IgD-negative memory B cell (primary cell): ENCODE measurements around the gene MAP3K14. TPM values are rescaled to one million over a fixed set of nuclear protein-coding genes. Genes with fewer than 3 reads are reported as not detected.
A peak's percentile ranks its signal among the peaks of the same experiment; 100 is the strongest.

Experiments used
- H3K27ac Mint-ChIP-seq, 3 donors: one replicate each; pipeline ENCODE4 v1.8.0; 2020 to 2022; ENCODE audit warnings: mild to moderate bottlenecking in 3 of 3, mixed read lengths in 3 of 3, moderate library complexity in 1 of 3
- H3K27me3 Mint-ChIP-seq: one replicate; pipeline ENCODE4 v1.8.0; 2021; ENCODE audit warnings: mixed read lengths
- H3K36me3 Mint-ChIP-seq: one replicate; pipeline ENCODE4 v1.8.0; 2020; ENCODE audit warnings: mild to moderate bottlenecking, mixed read lengths
- H3K4me1 Mint-ChIP-seq, 3 donors: one replicate each; pipeline ENCODE4 v1.8.0; 2020 to 2022; ENCODE audit warnings: mixed read lengths in 3 of 3, mild to moderate bottlenecking in 1 of 3
- H3K4me3 Mint-ChIP-seq, 4 donors: one replicate each; pipeline ENCODE4 v1.8.0; 2020 to 2022; ENCODE audit warnings: mild to moderate bottlenecking in 4 of 4, mixed read lengths in 4 of 4, moderate library complexity in 3 of 4
- H3K9me3 Mint-ChIP-seq, 3 donors: one replicate each; pipeline ENCODE4 v1.8.0; 2020 to 2021; ENCODE audit warnings: mixed read lengths in 3 of 3, mild to moderate bottlenecking in 1 of 3
- polyA plus RNA-seq: library from polyadenylated mRNA; unstranded; fragments of 300-500 nt; fragmentation: Illumina TruSeq; gene quantifications from one replicate; pipeline ENCODE4 v1.2.3, GENCODE V29; 2021

The MAP3K14 gene
- polyA plus RNA-seq, 1 donor from 2014 or later, result 31.5 TPM

DNA sequence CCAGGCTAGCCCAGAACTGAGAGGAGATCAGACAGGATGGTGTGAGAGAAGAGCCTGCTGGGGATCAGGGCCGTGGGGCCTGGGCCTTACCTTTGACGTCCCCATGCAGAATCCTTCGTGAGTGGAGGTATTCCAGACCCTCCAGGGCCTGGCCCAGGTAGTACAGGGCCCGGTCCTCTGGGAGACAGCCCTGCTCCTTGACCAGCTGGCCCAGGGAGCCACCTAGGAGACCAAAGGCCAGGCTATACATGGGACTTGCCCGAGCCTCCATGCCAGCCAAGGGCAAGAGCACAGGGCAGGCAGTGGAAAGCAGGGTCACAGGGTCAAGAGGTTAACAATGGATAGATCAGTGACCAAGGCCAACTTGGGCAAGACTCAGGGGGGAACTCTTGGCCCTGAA is 42.8 kb downstream of the MAP3K14 start:
- peaks cover 3 to 9% (median 6%) of the 10 kb centered on the region in 3 donors for H3K4me1 Mint-ChIP-seq
- no peaks in the 10 kb centered on the region for H3K27me3 Mint-ChIP-seq
- H3K9me3 Mint-ChIP-seq, result no peaks in the 10 kb centered on the region
- no peak overlapping the region for H3K4me3 Mint-ChIP-seq
- no peak overlapping the region for H3K27ac Mint-ChIP-seq
- peaks cover 4% of the 10 kb centered on the region for H3K36me3 Mint-ChIP-seq

DNA sequence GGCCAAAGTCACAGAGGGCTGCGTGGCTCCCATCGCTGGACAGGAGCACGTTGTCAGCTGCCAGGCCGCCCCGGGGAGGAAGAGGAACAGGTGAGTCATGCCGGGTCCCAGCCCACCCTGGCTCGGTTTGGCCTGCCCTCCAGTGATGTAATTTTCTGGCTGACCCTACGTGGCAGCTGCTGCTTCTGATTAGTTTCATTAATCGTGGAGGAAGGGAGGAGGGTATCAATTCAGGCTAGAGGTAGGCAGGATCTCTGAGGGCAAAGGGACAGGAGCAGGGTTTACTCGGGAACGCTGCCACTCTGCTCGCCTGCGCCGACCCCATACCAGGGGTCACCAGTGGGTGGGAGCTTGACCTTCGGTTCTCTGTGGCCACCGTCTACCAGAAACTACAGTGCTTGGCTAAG is 43.3 kb downstream of the MAP3K14 start:
- Mint-ChIP-seq H3K36me3 (peaks cover 4% of the 10 kb centered on the region), H3K4me3 (no peak overlapping the region), H3K9me3 (no peaks in the 10 kb centered on the region), H3K4me1 (peaks cover 3 to 9% (median 6%) of the 10 kb centered on the region in 3 donors), H3K27ac (no peak overlapping the region), H3K27me3 (no peaks in the 10 kb centered on the region)

DNA sequence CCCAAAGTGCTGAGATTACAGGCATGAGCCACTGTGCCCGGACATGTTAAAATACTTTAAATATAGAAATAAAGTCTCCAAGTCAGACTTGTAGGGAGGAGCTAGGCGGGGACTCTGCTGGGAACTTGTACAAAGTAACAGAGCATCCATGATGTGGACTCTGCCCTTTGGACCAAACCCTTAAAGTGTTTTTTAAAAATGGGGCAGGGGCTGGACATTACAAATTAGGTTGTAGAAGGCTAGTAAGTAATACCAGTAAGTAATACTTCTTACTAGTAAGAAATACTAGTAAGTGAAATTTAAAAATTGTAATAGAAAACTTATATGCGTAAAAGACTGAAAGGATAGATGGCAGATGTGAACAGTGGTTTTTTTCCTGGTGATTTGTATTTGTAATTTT is 45.2 kb downstream of the MAP3K14 start:
- H3K4me3 Mint-ChIP-seq, result no peak overlapping the region
- peaks cover 4% of the 10 kb centered on the region for H3K36me3 Mint-ChIP-seq
- H3K27me3 Mint-ChIP-seq, result no peaks in the 10 kb centered on the region
- H3K9me3 Mint-ChIP-seq, result no peaks in the 10 kb centered on the region
- H3K27ac Mint-ChIP-seq, result no peak overlapping the region
- H3K4me1 Mint-ChIP-seq, result no peaks in the 10 kb centered on the region

DNA sequence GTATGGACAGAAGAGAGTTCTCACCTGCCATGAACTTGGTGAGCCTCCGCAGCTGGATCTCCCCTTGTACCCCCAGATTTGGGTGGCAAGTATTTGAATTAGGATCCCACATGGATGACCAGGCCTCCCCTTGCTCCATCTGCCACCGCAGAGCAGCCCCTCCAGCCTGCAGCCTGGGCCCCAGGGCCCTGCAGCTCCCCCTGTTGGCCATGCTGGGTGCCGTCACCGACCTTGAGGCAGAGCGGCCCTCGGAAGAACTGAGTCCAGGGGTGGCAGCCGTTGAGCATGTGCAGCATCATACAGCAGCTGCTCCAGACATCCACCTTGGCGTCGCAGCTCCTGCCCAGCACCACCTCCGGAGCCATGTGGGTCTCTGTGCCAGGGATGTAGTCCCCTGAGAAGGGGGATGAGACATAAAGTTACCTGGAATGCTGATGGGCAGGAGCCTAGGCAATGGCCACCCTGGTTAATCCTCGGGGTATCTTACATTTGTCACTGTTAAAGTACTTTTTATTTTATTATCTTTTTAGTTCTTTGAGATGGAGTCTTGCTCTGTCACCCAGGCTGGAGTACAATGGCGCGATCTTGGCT is 45.9 kb downstream of the MAP3K14 start:
- no peaks in the 10 kb centered on the region for H3K27me3 Mint-ChIP-seq
- H3K4me1 Mint-ChIP-seq, result no peaks in the 10 kb centered on the region
- H3K36me3 Mint-ChIP-seq, result peaks cover 4% of the 10 kb centered on the region
- H3K27ac Mint-ChIP-seq, result no peak overlapping the region
- H3K9me3 Mint-ChIP-seq, result no peaks in the 10 kb centered on the region
- H3K4me3 Mint-ChIP-seq, result peak overlapping the region in 1 of 4 donors; percentile 12

DNA sequence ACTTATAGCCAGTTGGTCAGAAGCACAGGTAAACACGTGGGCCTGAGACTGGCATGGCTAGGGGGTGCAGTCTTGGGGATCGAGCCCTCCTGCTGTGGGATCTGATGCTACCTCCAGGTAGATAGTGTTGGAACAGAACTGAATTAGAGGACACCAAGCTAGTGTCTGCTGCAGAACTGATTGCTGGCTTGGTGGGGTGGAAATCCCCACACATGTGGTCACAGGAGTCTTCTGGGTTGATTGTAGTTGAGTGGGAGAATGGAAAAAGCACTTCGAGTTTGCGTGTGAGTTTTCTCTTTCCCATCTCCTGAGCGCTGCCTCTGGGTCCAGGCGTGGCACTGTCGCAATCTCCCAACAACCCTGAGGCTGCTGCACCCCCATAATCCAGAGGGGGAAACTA is 46.9 kb downstream of the MAP3K14 start:
- Mint-ChIP-seq H3K27me3 (no peaks in the 10 kb centered on the region), H3K4me1 (no peaks in the 10 kb centered on the region), H3K9me3 (no peaks in the 10 kb centered on the region), H3K36me3 (peaks cover 3% of the 10 kb centered on the region), H3K4me3 (no peak overlapping the region), H3K27ac (peak overlapping the region in 1 of 3 donors; percentile 28)

DNA sequence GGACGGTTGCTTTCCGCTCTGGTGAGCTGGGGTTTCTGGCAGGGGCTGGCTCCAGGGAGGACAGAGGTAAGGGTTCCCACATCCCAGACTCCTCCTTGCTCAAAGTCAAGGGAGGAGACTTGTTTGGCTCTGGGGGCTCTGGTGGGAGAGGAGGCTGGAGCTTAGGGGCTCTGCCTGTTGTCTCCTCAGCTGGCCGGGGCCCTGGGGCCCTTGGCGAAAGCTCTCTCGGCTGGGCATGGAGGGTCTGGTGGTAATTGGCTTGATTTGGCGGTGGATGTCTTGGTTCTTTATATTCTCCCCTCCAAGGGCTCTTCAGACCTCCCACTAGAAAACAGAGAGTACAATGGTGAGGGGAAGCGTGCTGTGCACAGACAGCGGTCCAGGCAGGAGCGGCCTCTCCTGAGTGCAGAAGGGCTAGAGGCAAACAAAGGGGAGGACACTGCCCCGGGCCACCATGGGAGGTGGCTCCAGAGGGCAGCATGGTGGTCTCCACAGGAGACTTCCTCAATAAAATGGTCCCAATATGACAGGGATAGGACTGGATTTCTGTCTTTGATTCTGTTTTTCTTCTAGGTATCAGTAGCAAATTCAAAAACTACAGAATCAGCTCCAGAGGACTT is 49.3 kb downstream of the MAP3K14 start:
- H3K36me3 Mint-ChIP-seq, result peaks cover 3% of the 10 kb centered on the region
- no peaks in the 10 kb centered on the region for H3K9me3 Mint-ChIP-seq
- H3K27ac Mint-ChIP-seq, result peak overlapping the region in 1 of 3 donors; percentile 50
- peaks cover 0 to 5% (median 4%) of the 10 kb centered on the region in 3 donors for H3K4me1 Mint-ChIP-seq
- H3K4me3 Mint-ChIP-seq, result no peak overlapping the region
- no peaks in the 10 kb centered on the region for H3K27me3 Mint-ChIP-seq

DNA sequence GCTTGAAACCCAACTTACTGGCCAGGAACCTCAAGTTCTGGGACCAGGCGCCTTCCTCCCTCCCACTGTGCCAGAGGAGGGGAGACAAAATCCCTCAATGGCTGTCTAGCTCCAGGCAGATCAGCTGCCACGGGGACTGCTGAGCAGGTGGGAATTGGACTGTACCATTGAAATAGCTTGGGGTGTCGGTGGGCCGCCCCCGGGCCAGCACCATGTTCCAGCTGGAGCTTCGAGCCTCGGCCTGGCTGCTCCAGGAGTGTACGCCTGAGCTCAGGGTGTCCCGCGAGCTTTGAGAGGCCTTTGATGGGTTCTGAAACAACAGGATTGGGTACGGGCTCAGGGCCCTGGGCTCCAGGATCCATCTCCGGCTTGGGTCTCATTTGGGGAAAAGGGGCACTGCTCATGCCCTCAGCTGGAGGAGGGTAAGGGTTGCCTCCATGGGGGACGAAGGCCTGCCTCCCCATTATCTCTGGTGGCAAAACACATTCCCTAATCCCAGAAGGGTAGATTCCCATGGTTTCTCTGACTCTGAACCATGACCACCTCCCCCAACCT is 50.4 kb downstream of the MAP3K14 start:
- peaks cover 3% of the 10 kb centered on the region for H3K36me3 Mint-ChIP-seq
- no peaks in the 10 kb centered on the region for H3K27me3 Mint-ChIP-seq
- no peak overlapping the region for H3K4me3 Mint-ChIP-seq
- H3K9me3 Mint-ChIP-seq, result no peaks in the 10 kb centered on the region
- peaks cover 0 to 6% (median 5%) of the 10 kb centered on the region in 3 donors for H3K4me1 Mint-ChIP-seq
- H3K27ac Mint-ChIP-seq, result no peak overlapping the region

DNA sequence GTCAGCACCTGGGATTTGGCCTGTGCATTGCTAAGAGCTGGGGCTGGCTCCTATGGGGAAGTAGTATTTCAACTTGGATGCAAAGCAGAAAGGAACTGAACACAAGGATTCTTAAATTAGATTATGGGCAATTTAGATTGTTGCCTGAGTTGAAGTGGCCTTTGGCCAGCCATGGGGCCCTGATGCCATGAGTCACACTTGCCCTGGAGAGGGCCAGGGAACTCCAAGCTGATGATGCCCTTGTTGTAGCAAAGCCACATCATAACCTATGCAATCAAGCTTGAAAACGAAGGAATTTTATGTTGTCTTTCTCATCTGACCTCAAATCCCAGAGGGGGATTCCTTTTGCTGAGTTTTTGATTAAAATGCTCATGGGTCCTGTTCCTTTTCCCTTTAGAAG is 51.0 kb downstream of the MAP3K14 start:
- Mint-ChIP-seq H3K4me1 (peaks cover 0 to 6% (median 5%) of the 10 kb centered on the region in 3 donors), H3K27me3 (no peaks in the 10 kb centered on the region), H3K27ac (peak overlapping the region in 1 of 3 donors; percentile 46), H3K4me3 (no peak overlapping the region), H3K36me3 (peaks cover 3% of the 10 kb centered on the region), H3K9me3 (no peaks in the 10 kb centered on the region)

DNA sequence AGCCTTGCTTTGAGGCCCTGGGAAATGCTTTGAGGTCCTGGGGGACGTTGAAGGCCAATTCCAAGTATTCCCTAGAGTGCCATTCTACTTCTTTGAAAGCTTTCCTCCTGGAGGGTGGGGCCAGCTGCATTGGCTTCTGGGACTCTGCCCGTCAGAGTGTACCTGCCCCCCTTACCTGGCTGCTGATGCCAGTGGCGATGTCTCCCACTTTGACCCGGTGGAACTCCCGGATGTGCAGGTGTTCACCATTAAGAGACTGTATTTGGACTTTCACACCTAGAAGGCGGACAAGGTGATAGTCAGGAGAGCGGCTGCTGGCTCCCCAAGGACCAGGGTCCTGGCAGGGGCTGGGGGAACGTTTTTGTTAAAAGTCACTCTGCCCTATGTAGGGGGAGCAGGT is 51.8 kb downstream of the MAP3K14 start:
- peaks cover 0 to 12% (median 11%) of the 10 kb centered on the region in 3 donors for H3K4me1 Mint-ChIP-seq
- peak overlapping the region in 1 of 3 donors; percentile 59 for H3K27ac Mint-ChIP-seq
- H3K4me3 Mint-ChIP-seq, result no peak overlapping the region
- peaks cover 3% of the 10 kb centered on the region for H3K36me3 Mint-ChIP-seq
- no peaks in the 10 kb centered on the region for H3K9me3 Mint-ChIP-seq
- H3K27me3 Mint-ChIP-seq, result no peaks in the 10 kb centered on the region

DNA sequence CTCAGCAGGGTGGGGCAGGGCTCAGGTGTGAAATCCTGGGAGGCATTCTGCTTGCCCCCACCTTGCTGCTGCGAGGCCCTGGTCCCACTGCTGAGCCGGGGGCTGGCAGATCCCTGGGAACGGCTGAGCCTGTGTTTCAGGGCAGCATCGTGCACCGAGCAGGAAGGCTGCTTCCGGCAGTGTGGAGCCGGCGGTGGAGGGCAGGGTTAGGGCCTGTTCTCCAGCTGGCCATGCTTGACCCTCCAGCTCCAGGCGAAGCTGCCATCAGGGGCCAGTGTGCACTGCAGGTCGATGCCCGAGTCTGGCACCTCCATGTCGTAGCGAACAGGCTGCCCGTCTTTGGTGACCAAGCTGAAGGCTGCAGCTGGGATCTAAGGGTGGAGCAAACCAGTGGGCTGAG is 52.4 kb downstream of the MAP3K14 start:
- no peak overlapping the region for H3K4me3 Mint-ChIP-seq
- H3K9me3 Mint-ChIP-seq, result no peaks in the 10 kb centered on the region
- H3K4me1 Mint-ChIP-seq, result peaks cover 0 to 12% (median 11%) of the 10 kb centered on the region in 3 donors
- H3K27me3 Mint-ChIP-seq, result no peaks in the 10 kb centered on the region
- no peak overlapping the region for H3K27ac Mint-ChIP-seq
- peaks cover 2% of the 10 kb centered on the region for H3K36me3 Mint-ChIP-seq

DNA sequence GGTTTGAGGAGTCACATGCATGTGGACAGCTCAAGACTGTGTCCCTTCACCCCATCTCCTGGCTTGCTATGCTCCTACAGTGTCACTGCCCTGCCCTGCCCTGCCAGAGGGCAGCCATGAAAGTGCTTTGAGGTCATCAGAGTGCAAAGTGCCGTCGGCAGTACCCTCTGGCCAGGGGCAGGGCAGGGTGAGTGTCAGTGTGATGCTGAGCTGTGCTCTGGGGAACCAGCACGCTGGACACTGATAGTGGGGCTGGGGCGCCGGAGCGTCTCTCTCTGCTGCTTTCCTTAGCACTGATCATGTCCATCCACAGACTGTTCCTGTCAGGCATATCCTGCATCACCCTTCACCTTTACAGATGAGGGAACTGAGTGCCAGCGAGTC is 53.4 kb downstream of the MAP3K14 start:
- peak overlapping the region in 2 of 3 donors; percentile 50 to 78 for H3K27ac Mint-ChIP-seq
- peaks cover 2% of the 10 kb centered on the region for H3K36me3 Mint-ChIP-seq
- H3K27me3 Mint-ChIP-seq, result no peaks in the 10 kb centered on the region
- H3K9me3 Mint-ChIP-seq, result no peaks in the 10 kb centered on the region
- H3K4me1 Mint-ChIP-seq, result peaks cover 3 to 12% (median 11%) of the 10 kb centered on the region in 3 donors
- no peak overlapping the region for H3K4me3 Mint-ChIP-seq

DNA sequence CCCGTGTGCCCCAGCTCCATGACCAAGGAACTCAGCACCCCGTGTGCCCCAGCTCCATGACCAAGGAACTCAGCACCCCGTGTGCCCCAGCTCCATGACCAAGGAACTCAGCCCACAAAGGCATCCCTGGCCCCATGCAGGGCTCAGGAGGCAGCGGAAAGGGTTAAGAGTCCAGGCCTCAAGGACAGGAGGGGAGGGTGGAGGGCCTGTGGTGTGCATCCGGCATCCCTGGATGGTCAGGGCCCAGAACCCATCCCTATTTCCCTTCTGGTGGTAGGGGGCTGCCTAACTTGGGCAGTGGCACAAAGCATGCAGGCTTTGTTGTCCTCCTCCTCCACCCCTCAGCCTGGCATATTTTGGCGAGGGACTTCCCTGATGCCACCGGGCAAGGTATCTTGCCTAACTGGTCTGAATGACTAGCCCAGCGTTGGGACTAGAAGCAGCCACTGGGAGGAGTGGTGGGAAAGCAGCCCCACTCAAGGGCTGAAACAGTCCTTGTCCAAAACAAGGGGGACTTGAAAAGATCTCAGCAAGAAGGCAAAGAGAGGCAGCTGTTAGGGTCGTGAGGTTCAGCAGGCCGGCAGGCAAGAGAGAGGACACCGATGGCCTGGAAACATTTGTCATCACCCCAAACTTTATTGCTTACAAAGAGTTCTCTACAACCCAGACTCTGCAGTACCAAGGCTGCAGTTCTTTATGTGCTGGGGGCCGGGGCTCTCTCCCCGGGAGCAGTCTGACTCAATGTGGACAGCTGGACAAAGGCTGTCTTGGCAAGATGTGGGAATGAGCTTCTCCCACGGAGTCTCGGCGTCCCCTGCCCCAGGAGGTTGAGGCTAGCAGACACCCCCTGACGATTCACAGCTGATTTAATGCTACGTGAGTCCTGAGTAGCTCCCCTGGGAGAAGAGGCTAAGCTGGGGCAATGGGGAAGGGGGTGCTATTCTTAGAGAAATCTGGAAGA is 54.0 kb downstream of the MAP3K14 start:
- Mint-ChIP-seq H3K27ac (peak overlapping the region; percentile 50 to 78 (median 78)), H3K4me1 (peaks cover 4 to 12% (median 11%) of the 10 kb centered on the region in 3 donors), H3K9me3 (no peaks in the 10 kb centered on the region), H3K36me3 (peaks cover 2% of the 10 kb centered on the region), H3K27me3 (no peaks in the 10 kb centered on the region), H3K4me3 (peak overlapping the region; percentile 49 to 91 (median 75))

DNA sequence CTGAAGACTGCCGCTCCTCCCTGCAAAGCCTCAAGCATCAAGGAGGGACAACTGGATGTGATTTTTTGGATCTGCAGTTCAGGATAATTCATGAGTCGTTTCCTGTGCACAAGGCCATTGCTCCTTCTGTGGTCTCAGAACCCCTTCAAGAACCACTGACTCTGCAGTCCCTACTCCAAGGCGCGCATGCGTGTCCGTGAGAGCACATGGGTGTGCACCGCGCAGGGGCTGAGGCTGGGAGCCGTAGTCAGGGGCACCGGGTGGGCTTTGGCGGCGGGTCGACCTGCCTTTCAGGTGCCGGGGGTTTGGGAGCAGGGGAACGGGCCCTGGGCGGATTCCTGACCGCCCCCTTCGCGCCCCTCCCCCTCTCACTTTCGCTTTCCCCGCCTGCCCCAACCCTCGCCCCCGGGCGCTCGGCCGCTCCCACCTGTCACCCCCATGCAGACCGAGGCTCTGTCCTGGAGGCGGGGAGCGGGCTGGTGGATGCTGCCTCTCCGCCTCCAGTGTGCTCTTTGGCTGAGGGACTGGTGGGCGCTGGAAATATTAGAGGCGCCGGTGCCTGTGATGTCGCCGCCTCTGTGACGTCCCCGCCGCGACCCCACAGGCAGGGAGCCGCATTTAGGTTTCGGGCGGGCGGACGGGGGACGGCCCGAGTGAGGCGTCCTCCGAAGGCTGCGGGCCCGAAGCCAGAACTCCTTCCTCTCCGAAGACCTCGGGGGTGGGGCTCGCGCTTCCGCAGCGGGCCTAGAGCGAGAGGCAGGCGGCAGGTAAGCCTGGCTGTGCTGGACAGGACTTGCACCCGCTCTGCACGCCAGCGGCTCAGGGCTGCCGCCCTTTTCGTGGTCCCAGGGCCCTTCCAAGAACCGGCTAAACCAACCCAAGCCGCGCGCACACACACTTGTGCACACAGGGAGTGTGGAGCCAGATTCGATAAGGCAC is 55.0 kb downstream of the MAP3K14 start, which contains the start of gene SPATA32:
SPATA32 (minus strand) TSS at position 518 of the 939 bp plus-strand sequence; CDS start at position 440, 78 bp downstream.
- Mint-ChIP-seq H3K27me3 (no peaks in the 10 kb centered on the region), H3K27ac (peak within 1 kb of the TSS in 1 of 3 donors; percentile 78), H3K36me3 (peaks cover 2% of the 10 kb centered on the region), H3K4me1 (peaks cover 6 to 15% (median 11%) of the 10 kb centered on the region in 3 donors), H3K9me3 (no peaks in the 10 kb centered on the region), H3K4me3 (peak within 1 kb of the TSS; percentile 68 to 91 (median 86))
